Parathyroid adenoma (tissue), 2 donors: Measurements from ENCODE around the gene CCDC6.
"Not testable (repeated sequence)": the region's sequence is repeated elsewhere in the genome, so short reads cannot be mapped to it uniquely, and the experiment has no call there.

ENCODE experiments used
- H2AFZ ChIP-seq: fragments of 300-600 bp; sonication (generic); one replicate; pipeline ENCODE4 v1.7.0; 2017; ENCODE audit warnings: antibody characterized with exemption, mild to moderate bottlenecking
- H3K27ac ChIP-seq: fragments of 300-600 bp; sonication (generic); one replicate; pipeline ENCODE4 v1.7.0; 2017
- H3K27me3 ChIP-seq: fragments of 300-600 bp; sonication (generic); one replicate; pipeline ENCODE4 v1.7.0; 2017; ENCODE audit warnings: low read length; ENCODE audit not compliant: control insufficient read depth, insufficient read depth
- H3K36me3 ChIP-seq: fragments of 300-600 bp; sonication (generic); one replicate; pipeline ENCODE4 v1.7.0; 2017; ENCODE audit warnings: low read length; ENCODE audit not compliant: control insufficient read depth, insufficient read depth
- H3K4me1 ChIP-seq: fragments of 300-600 bp; sonication (generic); one replicate; pipeline ENCODE4 v1.7.0; 2017; ENCODE audit warnings: control low read depth
- H3K4me2 ChIP-seq: fragments of 300-600 bp; sonication (generic); one replicate; pipeline ENCODE4 v1.7.0; 2017; ENCODE audit warnings: low read length
- H3K4me3 ChIP-seq: fragments of 300-600 bp; sonication (generic); one replicate; pipeline ENCODE4 v1.7.0; 2017; ENCODE audit warnings: low read depth, low read length
- H3K79me2 ChIP-seq: fragments of 300-600 bp; sonication (generic); one replicate; pipeline ENCODE4 v1.7.0; 2017; ENCODE audit warnings: control low read depth
- H3K9ac ChIP-seq: fragments of 300-600 bp; sonication (generic); one replicate; pipeline ENCODE4 v1.7.0; 2017; ENCODE audit warnings: mild to moderate bottlenecking
- H3K9me3 ChIP-seq: fragments of 300-600 bp; sonication (generic); one replicate; pipeline ENCODE4 v1.7.0; 2017; ENCODE audit warnings: low read length; ENCODE audit not compliant: control insufficient read depth
- TF ChIP-seq, protein P1 (sequence below): fragments of 300-600 bp; sonication (generic); IDR thresholded peaks from one replicate; pipeline ENCODE4 v1.7.0; 2017; ENCODE audit warnings: antibody characterized with exemption, mild to moderate bottlenecking
- donor health status: primary hyperparathyroidism.

The CCDC6 gene

GRCh38 chr10:59793919-59794318 lies 112.4 kb downstream of the CCDC6 start:
- H3K4me3 ChIP-seq, result no peak overlapping the region
- H3K36me3 ChIP-seq, result no peaks in the 10 kb centered on the region
- H3K27me3 ChIP-seq, result no peaks in the 10 kb centered on the region
- TF ChIP-seq, protein P1, sequence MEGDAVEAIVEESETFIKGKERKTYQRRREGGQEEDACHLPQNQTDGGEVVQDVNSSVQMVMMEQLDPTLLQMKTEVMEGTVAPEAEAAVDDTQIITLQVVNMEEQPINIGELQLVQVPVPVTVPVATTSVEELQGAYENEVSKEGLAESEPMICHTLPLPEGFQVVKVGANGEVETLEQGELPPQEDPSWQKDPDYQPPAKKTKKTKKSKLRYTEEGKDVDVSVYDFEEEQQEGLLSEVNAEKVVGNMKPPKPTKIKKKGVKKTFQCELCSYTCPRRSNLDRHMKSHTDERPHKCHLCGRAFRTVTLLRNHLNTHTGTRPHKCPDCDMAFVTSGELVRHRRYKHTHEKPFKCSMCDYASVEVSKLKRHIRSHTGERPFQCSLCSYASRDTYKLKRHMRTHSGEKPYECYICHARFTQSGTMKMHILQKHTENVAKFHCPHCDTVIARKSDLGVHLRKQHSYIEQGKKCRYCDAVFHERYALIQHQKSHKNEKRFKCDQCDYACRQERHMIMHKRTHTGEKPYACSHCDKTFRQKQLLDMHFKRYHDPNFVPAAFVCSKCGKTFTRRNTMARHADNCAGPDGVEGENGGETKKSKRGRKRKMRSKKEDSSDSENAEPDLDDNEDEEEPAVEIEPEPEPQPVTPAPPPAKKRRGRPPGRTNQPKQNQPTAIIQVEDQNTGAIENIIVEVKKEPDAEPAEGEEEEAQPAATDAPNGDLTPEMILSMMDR, result no peak
- no peak overlapping the region for H3K27ac ChIP-seq
- no peak overlapping the region for H3K4me2 ChIP-seq
- no peak overlapping the region for H2AFZ ChIP-seq
- H3K4me1 ChIP-seq, result no peaks in the 10 kb centered on the region
- H3K9me3 ChIP-seq, result no peaks in the 10 kb centered on the region
- H3K9ac ChIP-seq, result no peak overlapping the region
- no peaks in the 10 kb centered on the region for H3K79me2 ChIP-seq

- no peaks in the 10 kb centered on the region for H3K27me3 ChIP-seq
- no peaks in the 10 kb centered on the region for H3K36me3 ChIP-seq
Observed at GRCh38 chr10:59792812-59793211, 113.5 kb downstream of the CCDC6 start.

DNA sequence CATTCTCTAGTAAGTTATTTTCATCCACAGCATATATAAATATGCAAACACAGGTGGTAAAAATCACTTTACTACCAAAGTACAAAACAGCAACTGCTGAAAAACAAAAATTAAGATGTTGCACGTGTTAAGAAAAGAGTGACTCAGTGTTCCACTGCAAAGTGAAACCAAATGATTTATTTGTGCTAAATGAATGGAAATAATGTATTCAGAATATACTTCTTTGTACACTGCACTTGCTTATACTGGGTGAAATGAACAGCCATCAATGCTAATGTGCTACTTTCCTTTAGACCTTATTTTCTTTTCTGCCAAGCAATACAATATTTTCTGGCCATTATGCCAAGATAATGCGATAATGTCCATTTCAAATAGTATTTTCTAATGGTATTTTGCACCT lies 114.8 kb downstream of the CCDC6 start:
- no peak overlapping the region for H3K4me3 ChIP-seq
- no peaks in the 10 kb centered on the region for H3K27me3 ChIP-seq
- H3K79me2 ChIP-seq, result no peaks in the 10 kb centered on the region
- TF ChIP-seq, protein P1, result no peak
- no peak overlapping the region for H3K4me2 ChIP-seq
- no peak overlapping the region for H2AFZ ChIP-seq
- H3K4me1 ChIP-seq, result no peaks in the 10 kb centered on the region
- H3K9me3 ChIP-seq, result no peaks in the 10 kb centered on the region
- no peak overlapping the region for H3K27ac ChIP-seq
- no peaks in the 10 kb centered on the region for H3K36me3 ChIP-seq
- no peak overlapping the region for H3K9ac ChIP-seq

More at GRCh38 chr10:59792812-59793211, 113.5 kb downstream of the CCDC6 start:
- Histone ChIP-seq H3K79me2 (no peaks in the 10 kb centered on the region), H3K4me1 (no peaks in the 10 kb centered on the region), H3K9ac (no peak overlapping the region), H2AFZ (no peak overlapping the region), H3K27ac (no peak overlapping the region), H3K4me3 (no peak overlapping the region), H3K9me3 (no peaks in the 10 kb centered on the region), H3K4me2 (no peak overlapping the region)
- TF ChIP-seq, protein P1, result no peak

DNA sequence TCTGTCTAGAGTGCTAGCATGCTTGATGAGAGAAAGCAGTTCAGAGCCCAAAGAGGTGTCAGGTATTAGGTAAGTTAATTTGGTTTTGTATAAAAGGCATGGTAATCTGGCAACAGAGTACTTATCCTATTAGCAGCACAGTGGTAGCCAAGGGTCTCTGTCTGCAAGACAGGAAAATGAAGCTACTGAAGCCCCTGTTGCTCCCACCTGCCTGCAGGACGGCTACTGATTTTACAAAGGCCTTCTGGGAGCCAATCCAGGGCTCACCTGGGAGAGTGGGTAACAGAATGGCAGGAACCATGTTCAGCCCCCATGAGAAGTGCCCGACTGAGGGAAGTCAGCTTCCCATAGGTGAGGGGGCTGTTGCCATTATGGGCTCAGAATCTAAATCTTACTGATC lies 116.3 kb downstream of the CCDC6 start:
- H3K4me1 ChIP-seq, H3K4me3 ChIP-seq, H3K9me3 ChIP-seq, H3K27ac ChIP-seq, H3K4me2 ChIP-seq, H3K36me3 ChIP-seq, H2AFZ ChIP-seq, H3K79me2 ChIP-seq, H3K9ac ChIP-seq, H3K27me3 ChIP-seq: not testable (repeated sequence)

- H3K27me3 ChIP-seq, H3K4me2 ChIP-seq, H3K4me3 ChIP-seq, H3K4me1 ChIP-seq, H3K27ac ChIP-seq, H3K9me3 ChIP-seq, H3K79me2 ChIP-seq, H3K36me3 ChIP-seq, H2AFZ ChIP-seq, H3K9ac ChIP-seq: not testable (repeated sequence)
Observed at GRCh38 chr10:59788914-59789313, 117.4 kb downstream of the CCDC6 start.

- not testable (repeated sequence) for H3K79me2 ChIP-seq, H3K4me1 ChIP-seq, H3K9me3 ChIP-seq, H3K4me2 ChIP-seq, H3K4me3 ChIP-seq, H3K36me3 ChIP-seq, H2AFZ ChIP-seq, H3K9ac ChIP-seq, H3K27ac ChIP-seq, H3K27me3 ChIP-seq
Observed at GRCh38 chr10:59787032-59787431, 119.3 kb downstream of the CCDC6 start.

- not testable (repeated sequence) for H3K4me2 ChIP-seq, H3K79me2 ChIP-seq, H3K9me3 ChIP-seq, H3K27me3 ChIP-seq, H3K27ac ChIP-seq, H2AFZ ChIP-seq, H3K4me3 ChIP-seq, H3K36me3 ChIP-seq, H3K4me1 ChIP-seq, H3K9ac ChIP-seq
Observed at GRCh38 chr10:59785476-59785875, 120.9 kb downstream of the CCDC6 start.
